Activated naive CD8-positive, alpha-beta T cell treated with anti-CD3 and anti-CD28 coated beads for 36 hours (primary cell): ENCODE results near the gene LGALS4. TPM values are rescaled to one million over a fixed set of nuclear protein-coding genes. Genes with fewer than 3 reads are reported as not detected.
"Not testable (repeated sequence)": the region's sequence is repeated elsewhere in the genome, so short reads cannot be mapped to it uniquely, and the experiment has no call there.

Experiments used
- DNase-seq: peaks from one replicate; pipeline ENCODE4 v3.0.0; 2021
- H3K27ac Mint-ChIP-seq: one replicate; pipeline ENCODE4 v1.8.0; 2022; ENCODE audit warnings: mild to moderate bottlenecking, moderate library complexity, mixed read lengths
- H3K27me3 Mint-ChIP-seq: one replicate; pipeline ENCODE4 v1.8.0; 2022; ENCODE audit warnings: mild to moderate bottlenecking, mixed read lengths
- H3K36me3 Mint-ChIP-seq: one replicate; pipeline ENCODE4 v1.8.0; 2021; ENCODE audit warnings: mild to moderate bottlenecking, mixed read lengths
- H3K4me1 Mint-ChIP-seq: one replicate; pipeline ENCODE4 v1.8.0; 2021; ENCODE audit warnings: mixed read lengths
- H3K4me3 Mint-ChIP-seq: one replicate; pipeline ENCODE4 v1.8.0; 2022; ENCODE audit warnings: mild to moderate bottlenecking, moderate library complexity, mixed read lengths
- H3K9me3 Mint-ChIP-seq: one replicate; pipeline ENCODE4 v1.8.0; 2022; ENCODE audit warnings: mixed read lengths
- total RNA-seq, 2 experiments: library from RNA; stranded (reverse); gene quantifications; one replicate each; pipeline ENCODE4 v1.2.3, GENCODE V29; 2021

The LGALS4 gene
- total RNA-seq, result under 1 TPM; 0.33 to 0.56 TPM

- H3K4me3 Mint-ChIP-seq, result no peak within 1 kb of the TSS
- peaks cover 5% of the 10 kb centered on the region for H3K36me3 Mint-ChIP-seq
- H3K4me1 Mint-ChIP-seq, result no peaks in the 10 kb centered on the region
- no peak for DNase-seq
- H3K27ac Mint-ChIP-seq, result no peak within 1 kb of the TSS
- H3K9me3 Mint-ChIP-seq, result no peaks in the 10 kb centered on the region
- H3K27me3 Mint-ChIP-seq, result no peaks in the 10 kb centered on the region
These were observed at the start of gene LGALS4 for GRCh38 chr19:38812841-38813320. Gene LGALS4 (minus strand): TSS chr19:38812945. CDS start chr19:38812886, 59 bp downstream.

- Mint-ChIP-seq H3K27ac (no peak overlapping the region), H3K9me3 (peaks cover 13% of the 10 kb centered on the region), H3K36me3 (peaks cover 23% of the 10 kb centered on the region), H3K4me3 (no peak overlapping the region), H3K27me3 (no peaks in the 10 kb centered on the region), H3K4me1 (peaks cover 45% of the 10 kb centered on the region)
- DNase-seq, result no peak
These were observed 48.6 kb upstream of the LGALS4 start for GRCh38 chr19:38861368-38861767.

GRCh38 chr19:38859631-38860204 lies 47.0 kb upstream of the LGALS4 start:
- H3K4me3 Mint-ChIP-seq, H3K27ac Mint-ChIP-seq, DNase-seq, H3K27me3 Mint-ChIP-seq: not testable (repeated sequence)
- H3K4me1 Mint-ChIP-seq, result peaks cover 31% of the 10 kb centered on the region
- H3K36me3 Mint-ChIP-seq, result peaks cover 11% of the 10 kb centered on the region
- H3K9me3 Mint-ChIP-seq, result peaks cover 11% of the 10 kb centered on the region

GRCh38 chr19:38856813-38857212 lies 44.1 kb upstream of the LGALS4 start:
- H3K9me3 Mint-ChIP-seq, result peaks cover 6% of the 10 kb centered on the region
- no peaks in the 10 kb centered on the region for H3K27me3 Mint-ChIP-seq
- DNase-seq, result no peak
- no peak overlapping the region for H3K4me3 Mint-ChIP-seq
- peak overlapping the region; percentile 90 for H3K27ac Mint-ChIP-seq
- peaks cover 6% of the 10 kb centered on the region for H3K36me3 Mint-ChIP-seq
- H3K4me1 Mint-ChIP-seq, result peaks cover 37% of the 10 kb centered on the region

GRCh38 chr19:38855751-38856150 lies 43.0 kb upstream of the LGALS4 start:
- H3K36me3 Mint-ChIP-seq, result peaks cover 14% of the 10 kb centered on the region

GRCh38 chr19:38854961-38855360 lies 42.2 kb upstream of the LGALS4 start:
- H3K36me3 Mint-ChIP-seq, result peaks cover 14% of the 10 kb centered on the region
- DNase-seq, H3K4me3 Mint-ChIP-seq, H3K27me3 Mint-ChIP-seq, H3K9me3 Mint-ChIP-seq, H3K27ac Mint-ChIP-seq: not testable (repeated sequence)
- H3K4me1 Mint-ChIP-seq, result peaks cover 42% of the 10 kb centered on the region

More at GRCh38 chr19:38855751-38856150, 43.0 kb upstream of the LGALS4 start:
- H3K9me3 Mint-ChIP-seq, H3K27me3 Mint-ChIP-seq, H3K27ac Mint-ChIP-seq, DNase-seq, H3K4me3 Mint-ChIP-seq: not testable (repeated sequence)
- H3K4me1 Mint-ChIP-seq, result peaks cover 44% of the 10 kb centered on the region

- H3K4me1 Mint-ChIP-seq, result peaks cover 42% of the 10 kb centered on the region
- H3K9me3 Mint-ChIP-seq, result peaks cover 6% of the 10 kb centered on the region
- no peak for DNase-seq
- peak overlapping the region; percentile 98 for H3K27ac Mint-ChIP-seq
- H3K36me3 Mint-ChIP-seq, result peaks cover 24% of the 10 kb centered on the region
- peaks cover 5% of the 10 kb centered on the region for H3K27me3 Mint-ChIP-seq
- H3K4me3 Mint-ChIP-seq, result peak overlapping the region; percentile 96
These were observed 40.5 kb upstream of the LGALS4 start for GRCh38 chr19:38853214-38853613.

GRCh38 chr19:38852231-38853044 lies 39.7 kb upstream of the LGALS4 start:
- Mint-ChIP-seq H3K4me1 (peaks cover 45% of the 10 kb centered on the region), H3K27me3 (peaks cover 5% of the 10 kb centered on the region), H3K36me3 (peaks cover 31% of the 10 kb centered on the region), H3K27ac (peak overlapping the region; percentile 98), H3K9me3 (peaks cover 6% of the 10 kb centered on the region), H3K4me3 (peak overlapping the region; percentile 96)
- DNase-seq, result peak; percentile 70

- DNase-seq, result peak; percentile 95
- peaks cover 45% of the 10 kb centered on the region for H3K4me1 Mint-ChIP-seq
- H3K27ac Mint-ChIP-seq, result peak overlapping the region; percentile 100
- H3K4me3 Mint-ChIP-seq, result peak overlapping the region; percentile 93
- peaks cover 37% of the 10 kb centered on the region for H3K36me3 Mint-ChIP-seq
- peaks cover 5% of the 10 kb centered on the region for H3K27me3 Mint-ChIP-seq
- H3K9me3 Mint-ChIP-seq, result peaks cover 5% of the 10 kb centered on the region
These were observed 39.0 kb upstream of the LGALS4 start for GRCh38 chr19:38851622-38852230.

GRCh38 chr19:38850976-38851621 lies 38.4 kb upstream of the LGALS4 start:
- H3K27me3 Mint-ChIP-seq, result peaks cover 5% of the 10 kb centered on the region
- peaks cover 36% of the 10 kb centered on the region for H3K36me3 Mint-ChIP-seq
- peak overlapping the region; percentile 100 for H3K27ac Mint-ChIP-seq
- DNase-seq, result peak; percentile 58
- H3K9me3 Mint-ChIP-seq, result no peaks in the 10 kb centered on the region
- peak overlapping the region; percentile 93 for H3K4me3 Mint-ChIP-seq
- peaks cover 44% of the 10 kb centered on the region for H3K4me1 Mint-ChIP-seq

GRCh38 chr19:38850436-38850975 lies 37.8 kb upstream of the LGALS4 start:
- Mint-ChIP-seq H3K9me3 (no peaks in the 10 kb centered on the region), H3K27me3 (peaks cover 5% of the 10 kb centered on the region), H3K36me3 (peaks cover 42% of the 10 kb centered on the region), H3K4me1 (peaks cover 50% of the 10 kb centered on the region), H3K27ac (peak overlapping the region; percentile 100), H3K4me3 (peak overlapping the region; percentile 93)
- DNase-seq, result peak; percentile 33

- peak within 1 kb of the TSS; percentile 100 for H3K27ac Mint-ChIP-seq
- H3K4me3 Mint-ChIP-seq, result peak within 1 kb of the TSS; percentile 93
- DNase-seq, result peak; percentile 99
- H3K36me3 Mint-ChIP-seq, result peaks cover 45% of the 10 kb centered on the region
- peaks cover 5% of the 10 kb centered on the region for H3K27me3 Mint-ChIP-seq
- peaks cover 54% of the 10 kb centered on the region for H3K4me1 Mint-ChIP-seq
- no peaks in the 10 kb centered on the region for H3K9me3 Mint-ChIP-seq
These were observed 37.2 kb upstream of the LGALS4 start, which contains the start of gene HNRNPL for GRCh38 chr19:38849860-38850435. Gene HNRNPL (minus strand): TSS chr19:38849986. CDS start chr19:38849966, 20 bp downstream.

- Mint-ChIP-seq H3K4me3 (peak overlapping the region; percentile 93), H3K27me3 (peaks cover 5% of the 10 kb centered on the region), H3K27ac (peak overlapping the region; percentile 100), H3K36me3 (peaks cover 48% of the 10 kb centered on the region), H3K9me3 (no peaks in the 10 kb centered on the region), H3K4me1 (peaks cover 61% of the 10 kb centered on the region)
- peak; percentile 99 for DNase-seq
These were observed 36.6 kb upstream of the LGALS4 start for GRCh38 chr19:38849147-38849859.
